ENCODE measurements around the gene RPS18. TPM values are rescaled to one million over a fixed set of nuclear protein-coding genes. Genes with fewer than 3 reads are reported as not detected.

Gene RPS18
- total and polyA plus RNA-seq, 9 of the 15 experiments (the other 6 are each of a cell fraction or from before 2014, with no cell fraction given) = 5,023 to 17,516 (median 8,131) TPM

DNA sequence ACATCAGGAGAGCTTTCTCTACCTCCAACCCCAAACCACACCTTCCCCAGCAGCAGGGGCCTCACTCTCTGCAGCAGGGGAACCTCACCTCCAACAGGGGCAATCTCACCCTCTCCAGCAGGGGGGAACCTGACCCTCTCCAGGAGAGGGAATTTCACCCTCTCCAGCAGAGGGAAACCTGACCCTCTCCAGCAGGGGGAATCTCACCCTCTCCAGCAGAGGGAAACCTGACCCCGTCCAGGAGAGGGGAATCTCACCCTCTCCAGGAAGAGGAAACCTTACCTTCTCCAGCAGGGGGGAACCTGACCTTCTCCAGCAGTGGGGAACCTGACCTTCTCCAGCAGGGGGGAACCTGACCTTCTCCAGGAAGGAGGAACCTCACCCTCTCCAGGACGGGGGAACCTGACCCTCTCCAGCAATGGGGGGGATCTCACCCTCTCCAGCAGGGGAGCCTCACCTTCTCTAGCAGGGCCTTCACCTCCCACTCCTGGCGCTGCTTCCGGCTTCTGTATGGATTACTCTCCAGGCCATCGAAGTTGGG lies 8.2 kb downstream of the RPS18 start (continued):
- TF ChIP-seq, protein P1, sequence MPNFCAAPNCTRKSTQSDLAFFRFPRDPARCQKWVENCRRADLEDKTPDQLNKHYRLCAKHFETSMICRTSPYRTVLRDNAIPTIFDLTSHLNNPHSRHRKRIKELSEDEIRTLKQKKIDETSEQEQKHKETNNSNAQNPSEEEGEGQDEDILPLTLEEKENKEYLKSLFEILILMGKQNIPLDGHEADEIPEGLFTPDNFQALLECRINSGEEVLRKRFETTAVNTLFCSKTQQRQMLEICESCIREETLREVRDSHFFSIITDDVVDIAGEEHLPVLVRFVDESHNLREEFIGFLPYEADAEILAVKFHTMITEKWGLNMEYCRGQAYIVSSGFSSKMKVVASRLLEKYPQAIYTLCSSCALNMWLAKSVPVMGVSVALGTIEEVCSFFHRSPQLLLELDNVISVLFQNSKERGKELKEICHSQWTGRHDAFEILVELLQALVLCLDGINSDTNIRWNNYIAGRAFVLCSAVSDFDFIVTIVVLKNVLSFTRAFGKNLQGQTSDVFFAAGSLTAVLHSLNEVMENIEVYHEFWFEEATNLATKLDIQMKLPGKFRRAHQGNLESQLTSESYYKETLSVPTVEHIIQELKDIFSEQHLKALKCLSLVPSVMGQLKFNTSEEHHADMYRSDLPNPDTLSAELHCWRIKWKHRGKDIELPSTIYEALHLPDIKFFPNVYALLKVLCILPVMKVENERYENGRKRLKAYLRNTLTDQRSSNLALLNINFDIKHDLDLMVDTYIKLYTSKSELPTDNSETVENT (CRISPR knock-in tag; IDR thresholded peaks at IDR 0.05) = no peak
- no peak for TF ChIP-seq U2AF2 (optimal IDR thresholded peaks at IDR 0.05; ENCODE audit: low read depth, low read length)
- no peak for TF ChIP-seq POLR2H (tag; IDR thresholded peaks at IDR 0.05; ENCODE audit: low read depth)
- no peak for TF ChIP-seq ZNF165 (CRISPR knock-in tag; IDR thresholded peaks at IDR 0.05; ENCODE audit: borderline replicate concordance)
- TF ChIP-seq ZNF766 (CRISPR knock-in tag; conservative IDR thresholded peaks at IDR 0.05) = no peak
- peak; percentile 88 for TF ChIP-seq KAT2B (IDR thresholded peaks at IDR 0.05; ENCODE audit: low read depth, low read length)
- TF ChIP-seq ZNF324 (CRISPR knock-in tag; IDR thresholded peaks at IDR 0.05) = no peak
- TF ChIP-seq ESRRA (IDR thresholded peaks at IDR 0.05; ENCODE audit: borderline replicate concordance, low read depth) = peak; percentile 95
- TF ChIP-seq CTBP1 (IDR thresholded peaks at IDR 0.05; ENCODE audit: borderline replicate concordance) = peak; percentile 83; the same call in 1 of the 2 replicates
- no peak for TF ChIP-seq KLF1 (tag; IDR thresholded peaks at IDR 0.05)
- no peak for TF ChIP-seq PHF8 (IDR thresholded peaks at IDR 0.05; ENCODE audit: borderline replicate concordance, low read length)
- peak; percentile 76; the same call in 1 of the 2 replicates for TF ChIP-seq ETV5 (CRISPR knock-in tag; IDR thresholded peaks at IDR 0.05; ENCODE audit: low read depth)
- TF ChIP-seq, protein P2, sequence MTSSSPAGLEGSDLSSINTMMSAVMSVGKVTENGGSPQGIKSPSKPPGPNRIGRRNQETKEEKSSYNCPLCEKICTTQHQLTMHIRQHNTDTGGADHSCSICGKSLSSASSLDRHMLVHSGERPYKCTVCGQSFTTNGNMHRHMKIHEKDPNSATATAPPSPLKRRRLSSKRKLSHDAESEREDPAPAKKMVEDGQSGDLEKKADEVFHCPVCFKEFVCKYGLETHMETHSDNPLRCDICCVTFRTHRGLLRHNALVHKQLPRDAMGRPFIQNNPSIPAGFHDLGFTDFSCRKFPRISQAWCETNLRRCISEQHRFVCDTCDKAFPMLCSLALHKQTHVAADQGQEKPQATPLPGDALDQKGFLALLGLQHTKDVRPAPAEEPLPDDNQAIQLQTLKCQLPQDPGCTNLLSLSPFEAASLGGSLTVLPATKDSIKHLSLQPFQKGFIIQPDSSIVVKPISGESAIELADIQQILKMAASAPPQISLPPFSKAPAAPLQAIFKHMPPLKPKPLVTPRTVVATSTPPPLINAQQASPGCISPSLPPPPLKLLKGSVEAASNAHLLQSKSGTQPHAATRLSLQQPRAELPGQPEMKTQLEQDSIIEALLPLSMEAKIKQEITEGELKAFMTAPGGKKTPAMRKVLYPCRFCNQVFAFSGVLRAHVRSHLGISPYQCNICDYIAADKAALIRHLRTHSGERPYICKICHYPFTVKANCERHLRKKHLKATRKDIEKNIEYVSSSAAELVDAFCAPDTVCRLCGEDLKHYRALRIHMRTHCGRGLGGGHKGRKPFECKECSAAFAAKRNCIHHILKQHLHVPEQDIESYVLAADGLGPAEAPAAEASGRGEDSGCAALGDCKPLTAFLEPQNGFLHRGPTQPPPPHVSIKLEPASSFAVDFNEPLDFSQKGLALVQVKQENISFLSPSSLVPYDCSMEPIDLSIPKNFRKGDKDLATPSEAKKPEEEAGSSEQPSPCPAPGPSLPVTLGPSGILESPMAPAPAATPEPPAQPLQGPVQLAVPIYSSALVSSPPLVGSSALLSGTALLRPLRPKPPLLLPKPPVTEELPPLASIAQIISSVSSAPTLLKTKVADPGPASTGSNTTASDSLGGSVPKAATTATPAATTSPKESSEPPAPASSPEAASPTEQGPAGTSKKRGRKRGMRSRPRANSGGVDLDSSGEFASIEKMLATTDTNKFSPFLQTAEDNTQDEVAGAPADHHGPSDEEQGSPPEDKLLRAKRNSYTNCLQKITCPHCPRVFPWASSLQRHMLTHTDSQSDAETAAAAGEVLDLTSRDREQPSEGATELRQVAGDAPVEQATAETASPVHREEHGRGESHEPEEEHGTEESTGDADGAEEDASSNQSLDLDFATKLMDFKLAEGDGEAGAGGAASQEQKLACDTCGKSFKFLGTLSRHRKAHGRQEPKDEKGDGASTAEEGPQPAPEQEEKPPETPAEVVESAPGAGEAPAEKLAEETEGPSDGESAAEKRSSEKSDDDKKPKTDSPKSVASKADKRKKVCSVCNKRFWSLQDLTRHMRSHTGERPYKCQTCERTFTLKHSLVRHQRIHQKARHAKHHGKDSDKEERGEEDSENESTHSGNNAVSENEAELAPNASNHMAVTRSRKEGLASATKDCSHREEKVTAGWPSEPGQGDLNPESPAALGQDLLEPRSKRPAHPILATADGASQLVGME (CRISPR knock-in tag; IDR thresholded peaks at IDR 0.05) = no peak
- TF ChIP-seq TRIM24 (IDR thresholded peaks at IDR 0.05) = no peak; a peak in 1 of 4 replicates
- no peak for TF ChIP-seq KLF13 (tag; IDR thresholded peaks at IDR 0.05; ENCODE audit: borderline replicate concordance, low read depth)
- no peak for TF ChIP-seq MCM2 (IDR thresholded peaks at IDR 0.05; ENCODE audit: low read depth)
- TF ChIP-seq, protein P3, sequence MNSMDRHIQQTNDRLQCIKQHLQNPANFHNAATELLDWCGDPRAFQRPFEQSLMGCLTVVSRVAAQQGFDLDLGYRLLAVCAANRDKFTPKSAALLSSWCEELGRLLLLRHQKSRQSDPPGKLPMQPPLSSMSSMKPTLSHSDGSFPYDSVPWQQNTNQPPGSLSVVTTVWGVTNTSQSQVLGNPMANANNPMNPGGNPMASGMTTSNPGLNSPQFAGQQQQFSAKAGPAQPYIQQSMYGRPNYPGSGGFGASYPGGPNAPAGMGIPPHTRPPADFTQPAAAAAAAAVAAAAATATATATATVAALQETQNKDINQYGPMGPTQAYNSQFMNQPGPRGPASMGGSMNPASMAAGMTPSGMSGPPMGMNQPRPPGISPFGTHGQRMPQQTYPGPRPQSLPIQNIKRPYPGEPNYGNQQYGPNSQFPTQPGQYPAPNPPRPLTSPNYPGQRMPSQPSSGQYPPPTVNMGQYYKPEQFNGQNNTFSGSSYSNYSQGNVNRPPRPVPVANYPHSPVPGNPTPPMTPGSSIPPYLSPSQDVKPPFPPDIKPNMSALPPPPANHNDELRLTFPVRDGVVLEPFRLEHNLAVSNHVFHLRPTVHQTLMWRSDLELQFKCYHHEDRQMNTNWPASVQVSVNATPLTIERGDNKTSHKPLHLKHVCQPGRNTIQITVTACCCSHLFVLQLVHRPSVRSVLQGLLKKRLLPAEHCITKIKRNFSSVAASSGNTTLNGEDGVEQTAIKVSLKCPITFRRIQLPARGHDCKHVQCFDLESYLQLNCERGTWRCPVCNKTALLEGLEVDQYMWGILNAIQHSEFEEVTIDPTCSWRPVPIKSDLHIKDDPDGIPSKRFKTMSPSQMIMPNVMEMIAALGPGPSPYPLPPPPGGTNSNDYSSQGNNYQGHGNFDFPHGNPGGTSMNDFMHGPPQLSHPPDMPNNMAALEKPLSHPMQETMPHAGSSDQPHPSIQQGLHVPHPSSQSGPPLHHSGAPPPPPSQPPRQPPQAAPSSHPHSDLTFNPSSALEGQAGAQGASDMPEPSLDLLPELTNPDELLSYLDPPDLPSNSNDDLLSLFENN (IDR thresholded peaks at IDR 0.05; ENCODE audit: low read depth in 2 of 2, low read length in 2 of 2) = no peak

Measured in K562 (cell line).